T-helper 2 cell treated with Interferon-gamma antibody and Interleukin-4, amounts not matched to agents 100 ng/mL and 5 ng/mL, for 36 hours (primary cell): Measurements from ENCODE around the gene KCMF1. TPM values are rescaled to one million over a fixed set of nuclear protein-coding genes. Genes with fewer than 3 reads are reported as not detected.

Source experiments
- intact Hi-C: fragments of 100-400 bp; cut with micrococcal nuclease; formaldehyde crosslinking; loops from one replicate; pipeline ENCODE4 v1.15.1; 2023
- total RNA-seq: library from RNA; stranded (reverse); gene quantifications from 2 replicates; pipeline ENCODE4 v1.2.3, GENCODE V29; 2022

The KCMF1 gene
- total RNA-seq, 1 donor from 2014 or later, result 84.2 TPM

GRCh38 chr2:84972932-84973331 is 2.0 kb downstream of the KCMF1 start:
- intact Hi-C loops, result loop anchor here (1.0 kb wide), 1 partner anchor 48 kb away; no protein-coding TSS in a partner anchor

- intact Hi-C loops, result no loop called here
Measured at GRCh38 chr2:84980263-84980983, 9.5 kb downstream of the KCMF1 start.

GRCh38 chr2:84986018-84986417 is 15.1 kb downstream of the KCMF1 start:
- intact Hi-C loops, result no loop called here

GRCh38 chr2:84989422-84989821 is 18.5 kb downstream of the KCMF1 start:
- intact Hi-C loops, result no loop called here

GRCh38 chr2:84989927-84990326 is 19.0 kb downstream of the KCMF1 start:
- intact Hi-C loops, result no loop called here

GRCh38 chr2:84991404-84992160 is 20.6 kb downstream of the KCMF1 start:
- intact Hi-C loops, result no loop called here

- intact Hi-C loops, result no loop called here
Measured at GRCh38 chr2:84995826-84996225, 24.9 kb downstream of the KCMF1 start.

GRCh38 chr2:84996909-84997308 is 25.9 kb downstream of the KCMF1 start:
- intact Hi-C loops, result no loop called here

GRCh38 chr2:84999553-84999955 is 28.6 kb downstream of the KCMF1 start:
- intact Hi-C loops, result no loop called here

- intact Hi-C loops, result no loop called here
Measured at GRCh38 chr2:85001595-85001994, 30.6 kb downstream of the KCMF1 start.

- intact Hi-C loops, result no loop called here
Measured at GRCh38 chr2:85002534-85002933, 31.6 kb downstream of the KCMF1 start.

GRCh38 chr2:85008252-85008651 is 37.3 kb downstream of the KCMF1 start:
- intact Hi-C loops, result no loop called here

GRCh38 chr2:85009019-85009618 is 38.2 kb downstream of the KCMF1 start:
- intact Hi-C loops, result no loop called here

GRCh38 chr2:85010404-85010803 is 39.4 kb downstream of the KCMF1 start:
- intact Hi-C loops, result no loop called here

- intact Hi-C loops, result no loop called here
Measured at GRCh38 chr2:85011098-85011497, 40.1 kb downstream of the KCMF1 start.

GRCh38 chr2:85011747-85012146 is 40.8 kb downstream of the KCMF1 start:
- intact Hi-C loops, result no loop called here

GRCh38 chr2:85012431-85012830 is 41.5 kb downstream of the KCMF1 start:
- intact Hi-C loops, result no loop called here

GRCh38 chr2:85012855-85013254 is 41.9 kb downstream of the KCMF1 start:
- intact Hi-C loops, result no loop called here

- intact Hi-C loops, result no loop called here
Measured at GRCh38 chr2:85015653-85016360, 44.8 kb downstream of the KCMF1 start.

- intact Hi-C loops, result no loop called here
Measured at GRCh38 chr2:85016446-85016845, 45.5 kb downstream of the KCMF1 start.

GRCh38 chr2:85017411-85018048 is 46.6 kb downstream of the KCMF1 start:
- intact Hi-C loops, result no loop called here
